ENCODE measurements around the gene NAMPT. TPM values are rescaled to one million over a fixed set of nuclear protein-coding genes. Genes with fewer than 3 reads are reported as not detected.

Gene NAMPT
- total RNA-seq, 2 donors from 2014 or later = 101 to 111 TPM

DNA sequence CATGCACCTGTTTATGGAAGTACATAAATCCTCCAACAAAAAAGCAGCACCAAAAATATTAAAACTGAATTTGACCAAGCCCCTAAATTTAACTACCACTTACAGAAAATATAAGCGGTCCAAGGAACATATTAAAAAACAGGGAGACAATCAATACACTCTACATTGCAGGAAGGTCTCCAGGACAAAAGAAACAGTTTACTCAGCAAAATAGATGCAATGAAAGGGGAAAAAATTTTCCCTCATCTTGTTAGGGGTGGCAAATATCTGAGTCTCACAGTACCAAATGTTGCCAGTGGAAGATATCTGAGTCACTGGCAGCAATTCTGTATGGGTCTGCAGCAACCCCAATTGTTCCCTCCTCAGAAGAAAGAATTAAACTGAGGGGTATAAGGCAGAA, 50.4 kb downstream of the NAMPT start:
- 76 to 100% methylated on average over 1 of the region's 1 CpG for WGBS, 2 experiments (ENCODE audit: insufficient coverage in 1 of 2, insufficient read length in 1 of 2)
- Histone ChIP-seq H3K4me3 (ENCODE audit: low read length) (no peak overlapping the region), H3K27ac (ENCODE audit: low read depth, low read length) (no peak overlapping the region), H3K9me3 (ENCODE audit: control insufficient read depth, low read length) (no peaks in the 10 kb centered on the region), H3K9ac (ENCODE audit: extremely low read depth, low read length, poor library complexity, severe bottlenecking) (no peak overlapping the region), H3K27me3 (ENCODE audit: control insufficient read depth, insufficient read depth, low read length, poor library complexity, severe bottlenecking) (no peaks in the 10 kb centered on the region), H3K36me3 (ENCODE audit: control insufficient read depth, insufficient read depth, low read length) (no peaks in the 10 kb centered on the region), H3K4me1 (ENCODE audit: control insufficient read depth, insufficient read depth, low read length) (no peaks in the 10 kb centered on the region)
- H3K9me3 Mint-ChIP-seq = peaks cover 12% of the 10 kb centered on the region
- no peaks in the 10 kb centered on the region for H3K4me1 Mint-ChIP-seq
- H3K27ac Mint-ChIP-seq = no peak overlapping the region
- DNase-seq = no peak
- no peaks in the 10 kb centered on the region for H3K36me3 Mint-ChIP-seq (ENCODE audit: low read depth)
- TF ChIP-seq, protein P1, sequence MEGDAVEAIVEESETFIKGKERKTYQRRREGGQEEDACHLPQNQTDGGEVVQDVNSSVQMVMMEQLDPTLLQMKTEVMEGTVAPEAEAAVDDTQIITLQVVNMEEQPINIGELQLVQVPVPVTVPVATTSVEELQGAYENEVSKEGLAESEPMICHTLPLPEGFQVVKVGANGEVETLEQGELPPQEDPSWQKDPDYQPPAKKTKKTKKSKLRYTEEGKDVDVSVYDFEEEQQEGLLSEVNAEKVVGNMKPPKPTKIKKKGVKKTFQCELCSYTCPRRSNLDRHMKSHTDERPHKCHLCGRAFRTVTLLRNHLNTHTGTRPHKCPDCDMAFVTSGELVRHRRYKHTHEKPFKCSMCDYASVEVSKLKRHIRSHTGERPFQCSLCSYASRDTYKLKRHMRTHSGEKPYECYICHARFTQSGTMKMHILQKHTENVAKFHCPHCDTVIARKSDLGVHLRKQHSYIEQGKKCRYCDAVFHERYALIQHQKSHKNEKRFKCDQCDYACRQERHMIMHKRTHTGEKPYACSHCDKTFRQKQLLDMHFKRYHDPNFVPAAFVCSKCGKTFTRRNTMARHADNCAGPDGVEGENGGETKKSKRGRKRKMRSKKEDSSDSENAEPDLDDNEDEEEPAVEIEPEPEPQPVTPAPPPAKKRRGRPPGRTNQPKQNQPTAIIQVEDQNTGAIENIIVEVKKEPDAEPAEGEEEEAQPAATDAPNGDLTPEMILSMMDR (conservative IDR thresholded peaks at IDR 0.05) = no peak
- no peaks in the 10 kb centered on the region for H3K27me3 Mint-ChIP-seq (ENCODE audit: insufficient read depth)
- H3K4me3 Mint-ChIP-seq = no peak overlapping the region

DNA sequence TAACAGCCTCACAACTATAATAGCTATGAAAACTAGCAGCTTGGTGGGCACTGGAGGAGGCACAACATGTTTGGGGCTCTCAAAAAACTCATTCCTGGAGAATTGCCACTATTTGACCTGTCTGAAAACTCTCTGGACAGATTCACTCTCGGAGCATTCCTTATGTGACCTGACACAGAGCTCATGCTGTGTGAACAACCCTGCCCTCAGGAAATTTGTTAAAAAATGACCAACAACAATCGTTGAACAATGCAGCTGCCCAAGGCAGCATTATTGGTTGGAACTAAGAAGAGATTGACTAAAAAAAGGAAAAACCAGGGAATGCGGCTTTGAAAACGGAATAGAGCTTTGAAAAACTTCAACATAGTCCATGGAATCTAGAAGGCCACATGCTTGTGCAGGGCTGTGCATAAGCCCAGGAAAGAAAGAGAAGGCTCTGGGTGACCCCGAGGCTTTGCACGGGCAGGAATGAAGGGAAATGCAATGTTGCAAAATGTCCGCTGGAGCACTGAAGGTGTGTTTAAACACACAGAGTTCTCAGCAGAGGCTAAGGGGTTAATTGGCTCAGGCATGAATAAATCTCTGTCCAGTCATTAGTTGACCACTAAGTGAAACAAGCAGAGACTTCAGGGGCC, 52.8 kb downstream of the NAMPT start:
- Histone ChIP-seq H3K9ac (ENCODE audit: extremely low read depth, low read length, poor library complexity, severe bottlenecking) (no peak overlapping the region), H3K36me3 (ENCODE audit: control insufficient read depth, insufficient read depth, low read length) (no peaks in the 10 kb centered on the region), H3K4me3 (ENCODE audit: low read length) (no peak overlapping the region), H3K27ac (ENCODE audit: low read depth, low read length) (no peak overlapping the region), H3K4me1 (ENCODE audit: control insufficient read depth, insufficient read depth, low read length) (no peaks in the 10 kb centered on the region), H3K27me3 (ENCODE audit: control insufficient read depth, insufficient read depth, low read length, poor library complexity, severe bottlenecking) (no peaks in the 10 kb centered on the region), H3K9me3 (ENCODE audit: control insufficient read depth, low read length) (no peaks in the 10 kb centered on the region)
- no peak overlapping the region for H3K27ac Mint-ChIP-seq
- H3K27me3 Mint-ChIP-seq (ENCODE audit: insufficient read depth) = no peaks in the 10 kb centered on the region
- no peaks in the 10 kb centered on the region for H3K4me1 Mint-ChIP-seq
- TF ChIP-seq, protein P1 (conservative IDR thresholded peaks at IDR 0.05) = no peak
- H3K4me3 Mint-ChIP-seq = no peak overlapping the region
- no peak for DNase-seq
- 90 to 96% methylated on average over 7 of the region's 7 CpGs for WGBS, 2 experiments (ENCODE audit: insufficient coverage in 1 of 2, insufficient read length in 1 of 2)
- no peaks in the 10 kb centered on the region for H3K36me3 Mint-ChIP-seq (ENCODE audit: low read depth)
- H3K9me3 Mint-ChIP-seq = peaks cover 12% of the 10 kb centered on the region

DNA sequence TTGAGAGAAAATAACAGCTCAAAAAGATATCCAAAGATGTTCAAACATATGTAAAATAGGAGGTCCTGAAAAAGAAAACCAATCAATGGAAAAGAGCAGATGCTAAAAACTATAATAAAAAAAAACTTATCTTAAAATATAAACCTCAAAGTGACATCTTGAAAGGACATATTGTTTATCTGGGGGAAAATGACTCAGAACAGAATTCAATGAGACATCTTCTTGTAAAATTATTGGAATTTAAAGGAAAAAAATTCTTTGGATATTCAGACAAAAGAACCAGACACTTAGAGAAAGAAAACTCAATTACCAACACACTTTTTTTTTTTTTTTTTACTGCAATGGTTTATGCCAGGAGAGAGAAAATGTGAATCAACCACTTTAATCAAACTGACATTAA, 58.9 kb downstream of the NAMPT start:
- no peak overlapping the region for H3K27ac Mint-ChIP-seq
- H3K4me3 ChIP-seq (ENCODE audit: low read length) = no peak overlapping the region
- H3K27ac ChIP-seq (ENCODE audit: low read depth, low read length) = no peak overlapping the region
- H3K27me3 Mint-ChIP-seq (ENCODE audit: insufficient read depth) = no peaks in the 10 kb centered on the region
- H3K4me1 Mint-ChIP-seq = no peaks in the 10 kb centered on the region
- H3K36me3 Mint-ChIP-seq (ENCODE audit: low read depth) = no peaks in the 10 kb centered on the region
- no peaks in the 10 kb centered on the region for H3K9me3 Mint-ChIP-seq
- TF ChIP-seq, protein P1 (conservative IDR thresholded peaks at IDR 0.05) = no peak
- no peaks in the 10 kb centered on the region for H3K36me3 ChIP-seq (ENCODE audit: control insufficient read depth, insufficient read depth, low read length)
- no peaks in the 10 kb centered on the region for H3K4me1 ChIP-seq (ENCODE audit: control insufficient read depth, insufficient read depth, low read length)
- no peaks in the 10 kb centered on the region for H3K9me3 ChIP-seq (ENCODE audit: control insufficient read depth, low read length)
- no peaks in the 10 kb centered on the region for H3K27me3 ChIP-seq (ENCODE audit: control insufficient read depth, insufficient read depth, low read length, poor library complexity, severe bottlenecking)
- no peak for DNase-seq
- H3K9ac ChIP-seq (ENCODE audit: extremely low read depth, low read length, poor library complexity, severe bottlenecking) = no peak overlapping the region
- H3K4me3 Mint-ChIP-seq = no peak overlapping the region

All from endodermal cell (in vitro differentiated cells).